OCI-LY1 (cell line): ENCODE results near the gene GSC2.

Source experiments
- CTCF ChIP-seq: fragments of 200-600 bp; sonication (generic), shearing (Covaris generic); IDR thresholded peaks from 2 replicates; pipeline ENCODE4 v1.5.1; 2017; ENCODE audit warnings: mild to moderate bottlenecking, antibody characterized with exemption, low read length, moderate library complexity, mixed read lengths
- EZH2 ChIP-seq: fragments of 200-600 bp; sonication (generic), shearing (Covaris generic); IDR thresholded peaks from 2 replicates; pipeline ENCODE4 v1.8.0; 2017; ENCODE audit warnings: borderline replicate concordance, mixed run types, mild to moderate bottlenecking, antibody characterized with exemption, low read length, moderate library complexity, mixed read lengths

- TF ChIP-seq CTCF (no peak), EZH2 (no peak)
These were observed 25.6 kb upstream of the GSC2 start for GRCh38 chr22:19175602-19176174.
